Erythroblast (primary cell): Measurements from ENCODE around the gene SPRR2B.

Experiments
- GATA1 ChIP-seq: IDR thresholded peaks from 2 replicates; pipeline ENCODE4 v1.6.1; 2011; ENCODE audit warnings: low read depth, mild to moderate bottlenecking, control low read depth, low read length, moderate library complexity
- POLR2A ChIP-seq: IDR thresholded peaks from 2 replicates; pipeline ENCODE4 v1.6.1; 2011; ENCODE audit warnings: mild to moderate bottlenecking, low read length

DNA sequence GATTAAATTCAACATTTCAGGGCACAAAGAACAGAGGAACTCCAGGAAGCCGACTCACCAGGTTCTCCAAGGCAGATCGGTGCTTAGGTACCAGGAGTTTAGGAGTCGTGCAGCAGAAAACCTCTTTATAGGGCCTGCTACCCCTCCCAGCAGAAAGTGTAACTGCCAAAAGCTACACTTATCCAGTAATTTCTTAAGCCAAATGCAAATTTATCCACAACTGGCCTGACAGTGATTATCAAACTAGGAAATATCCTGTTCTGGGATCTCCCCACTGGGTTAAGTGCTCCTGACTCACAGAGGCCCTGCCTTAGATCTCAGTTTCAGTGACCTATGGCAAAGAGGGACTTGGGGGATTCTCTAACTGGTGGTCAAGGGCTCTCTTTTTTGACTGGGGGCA, 42.0 kb upstream of the SPRR2B start, which contains the start of gene SPRR2F:
- no peak for TF ChIP-seq POLR2A
- no peak for TF ChIP-seq GATA1
